ENCODE measurements around the gene CCDC192. TPM values are rescaled to one million over a fixed set of nuclear protein-coding genes. Genes with fewer than 3 reads are reported as not detected.

Gene CCDC192
- total RNA-seq, 1 donor from 2014 or later: not detected

DNA sequence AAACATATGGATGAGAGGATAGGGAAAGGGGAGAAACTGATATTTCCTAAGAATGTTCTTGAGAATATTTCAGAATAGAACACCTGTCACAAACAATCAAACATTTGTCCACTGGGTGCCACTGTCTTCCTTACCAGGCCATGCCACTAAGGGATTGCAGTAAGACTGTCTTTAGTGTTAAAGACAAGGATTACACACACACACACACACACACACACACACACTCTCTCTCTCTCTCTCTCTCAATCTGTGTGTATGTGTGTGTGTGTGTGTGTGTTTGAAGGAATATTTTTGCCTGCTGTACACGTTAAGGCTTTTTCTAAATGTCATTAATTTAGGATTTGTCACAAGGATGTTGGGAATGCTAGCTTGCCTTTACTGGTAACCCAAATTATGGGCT, 54.4 kb downstream of the CCDC192 start:
- no peaks in the 10 kb centered on the region for H3K9me3 ChIP-seq
- no peak overlapping the region for H3K27ac ChIP-seq
- H3K36me3 ChIP-seq: no peaks in the 10 kb centered on the region
- intact Hi-C loops (cut with DNase I): no loop called here
- peak; percentile 89 for ATAC-seq
- TF ChIP-seq, protein P1, sequence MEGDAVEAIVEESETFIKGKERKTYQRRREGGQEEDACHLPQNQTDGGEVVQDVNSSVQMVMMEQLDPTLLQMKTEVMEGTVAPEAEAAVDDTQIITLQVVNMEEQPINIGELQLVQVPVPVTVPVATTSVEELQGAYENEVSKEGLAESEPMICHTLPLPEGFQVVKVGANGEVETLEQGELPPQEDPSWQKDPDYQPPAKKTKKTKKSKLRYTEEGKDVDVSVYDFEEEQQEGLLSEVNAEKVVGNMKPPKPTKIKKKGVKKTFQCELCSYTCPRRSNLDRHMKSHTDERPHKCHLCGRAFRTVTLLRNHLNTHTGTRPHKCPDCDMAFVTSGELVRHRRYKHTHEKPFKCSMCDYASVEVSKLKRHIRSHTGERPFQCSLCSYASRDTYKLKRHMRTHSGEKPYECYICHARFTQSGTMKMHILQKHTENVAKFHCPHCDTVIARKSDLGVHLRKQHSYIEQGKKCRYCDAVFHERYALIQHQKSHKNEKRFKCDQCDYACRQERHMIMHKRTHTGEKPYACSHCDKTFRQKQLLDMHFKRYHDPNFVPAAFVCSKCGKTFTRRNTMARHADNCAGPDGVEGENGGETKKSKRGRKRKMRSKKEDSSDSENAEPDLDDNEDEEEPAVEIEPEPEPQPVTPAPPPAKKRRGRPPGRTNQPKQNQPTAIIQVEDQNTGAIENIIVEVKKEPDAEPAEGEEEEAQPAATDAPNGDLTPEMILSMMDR (IDR thresholded peaks at IDR 0.05): peak; percentile 43
- no peaks in the 10 kb centered on the region for H3K27me3 ChIP-seq
- no peaks in the 10 kb centered on the region for H3K4me1 ChIP-seq
- DNase-seq: no peak
- no peak overlapping the region for H3K4me3 ChIP-seq

DNA sequence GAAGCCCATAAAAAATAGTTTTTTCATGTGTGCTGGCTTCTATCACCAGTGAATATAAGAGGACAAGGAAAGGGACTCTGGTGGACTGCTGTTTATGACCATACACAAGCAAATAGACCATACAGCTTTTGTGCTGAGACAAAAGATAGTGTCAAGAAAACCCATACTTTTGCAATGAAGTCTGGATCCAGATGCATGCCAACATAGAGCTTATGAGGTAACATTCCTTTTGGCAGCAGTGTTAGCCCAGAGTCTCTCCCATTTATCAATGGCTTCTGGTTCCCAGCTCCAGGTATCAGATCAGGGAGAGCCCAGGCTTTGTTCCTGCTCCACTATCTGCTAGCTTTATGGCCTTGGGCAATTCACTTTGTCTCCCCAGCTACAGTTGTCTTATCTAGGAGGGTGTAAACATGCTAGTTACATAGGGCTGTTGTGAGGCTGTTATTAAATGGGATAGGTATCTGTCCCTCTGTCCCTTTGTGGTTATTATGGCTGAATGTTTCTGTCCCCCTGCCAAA, 55.6 kb downstream of the CCDC192 start:
- no peak for DNase-seq
- Histone ChIP-seq H3K27me3 (no peaks in the 10 kb centered on the region), H3K4me1 (no peaks in the 10 kb centered on the region), H3K4me3 (no peak overlapping the region), H3K36me3 (no peaks in the 10 kb centered on the region), H3K27ac (no peak overlapping the region), H3K9me3 (no peaks in the 10 kb centered on the region)
- ATAC-seq: no peak
- TF ChIP-seq, protein P1 (IDR thresholded peaks at IDR 0.05): no peak
- intact Hi-C loops (cut with DNase I): no loop called here

DNA sequence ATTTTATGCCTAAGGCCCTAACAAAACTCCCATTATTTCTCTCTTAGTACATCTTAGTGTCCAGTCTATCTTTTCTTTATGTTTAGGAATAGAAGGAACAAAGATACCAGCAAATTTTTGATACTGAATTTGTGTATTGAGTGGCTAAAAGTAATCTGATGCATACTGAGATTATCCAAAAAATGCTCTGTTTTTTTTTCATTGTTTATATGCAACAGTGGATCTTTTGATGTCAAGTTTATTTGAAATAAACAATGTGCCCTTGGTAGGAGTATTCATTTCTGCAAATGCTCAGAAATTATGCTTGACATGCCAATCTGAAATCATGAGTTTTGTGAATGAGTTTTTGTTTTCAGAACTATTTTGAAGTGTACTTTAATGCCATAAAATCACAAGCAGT, 58.7 kb downstream of the CCDC192 start:
- Histone ChIP-seq H3K27me3 (no peaks in the 10 kb centered on the region), H3K27ac (no peak overlapping the region), H3K4me1 (no peaks in the 10 kb centered on the region), H3K9me3 (no peaks in the 10 kb centered on the region), H3K4me3 (no peak overlapping the region), H3K36me3 (no peaks in the 10 kb centered on the region)
- intact Hi-C loops (cut with DNase I): no loop called here
- TF ChIP-seq, protein P1 (IDR thresholded peaks at IDR 0.05): no peak
- DNase-seq: no peak
- ATAC-seq: no peak

DNA sequence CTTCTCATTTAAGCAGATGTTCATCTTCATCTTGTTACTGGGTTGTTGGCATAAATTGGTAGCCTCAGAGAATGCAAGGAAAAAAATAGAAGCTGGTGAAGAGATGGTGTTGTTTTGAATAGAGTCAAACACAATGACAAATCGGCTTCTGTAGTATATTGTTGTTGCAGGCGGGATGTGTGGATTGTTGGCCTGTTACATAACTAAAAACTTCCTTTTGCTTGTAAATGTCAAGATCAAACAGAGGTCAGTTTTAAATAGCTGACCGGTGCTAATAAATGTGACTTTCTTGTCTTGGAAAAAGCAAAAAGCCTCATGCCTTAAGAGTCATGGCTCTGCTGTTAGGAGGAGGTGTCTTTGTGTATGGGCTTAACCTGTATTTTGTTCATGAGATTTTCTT, 59.2 kb downstream of the CCDC192 start:
- DNase-seq (no peak), ATAC-seq (no peak)
- intact Hi-C loops (cut with DNase I): no loop called here
- Histone ChIP-seq H3K36me3 (no peaks in the 10 kb centered on the region), H3K4me3 (no peak overlapping the region), H3K4me1 (no peaks in the 10 kb centered on the region), H3K9me3 (no peaks in the 10 kb centered on the region), H3K27me3 (no peaks in the 10 kb centered on the region), H3K27ac (no peak overlapping the region)
- TF ChIP-seq, protein P1 (IDR thresholded peaks at IDR 0.05): no peak

DNA sequence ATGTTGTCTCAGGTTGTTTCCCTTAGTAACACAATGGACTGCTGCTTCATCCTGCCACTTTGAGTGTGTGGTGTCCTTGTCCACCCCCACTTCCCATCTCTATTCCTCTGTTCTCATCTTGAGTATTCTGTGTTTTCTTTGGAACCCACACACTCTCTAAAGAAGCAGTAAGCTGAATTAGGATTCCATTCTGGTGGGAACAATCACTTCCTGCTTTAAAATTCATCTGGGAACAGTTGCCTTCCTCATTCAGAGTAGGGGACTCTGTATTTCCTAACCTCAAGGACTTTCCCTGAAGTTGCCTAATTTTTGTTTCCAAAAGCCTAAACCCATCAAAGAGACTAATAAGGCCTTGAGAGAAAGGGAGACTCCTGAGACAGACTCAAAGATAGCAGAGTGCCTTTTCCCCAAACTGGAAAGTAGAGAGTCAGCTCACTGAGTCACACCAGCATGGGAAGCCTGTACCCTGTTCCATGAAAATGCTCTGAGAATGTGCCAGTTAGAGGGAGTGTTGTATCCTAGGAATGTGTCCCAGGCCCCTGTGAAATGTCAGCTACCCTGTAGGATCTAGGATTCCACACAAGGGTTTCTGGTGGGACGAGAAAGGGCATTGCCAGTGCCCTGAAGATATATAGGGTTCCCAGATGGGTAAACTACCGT, 63.6 kb downstream of the CCDC192 start:
- Histone ChIP-seq H3K27ac (no peak overlapping the region), H3K4me3 (no peak overlapping the region), H3K27me3 (no peaks in the 10 kb centered on the region), H3K4me1 (no peaks in the 10 kb centered on the region), H3K36me3 (no peaks in the 10 kb centered on the region), H3K9me3 (no peaks in the 10 kb centered on the region)
- intact Hi-C loops (cut with DNase I): no loop called here
- TF ChIP-seq, protein P1 (IDR thresholded peaks at IDR 0.05): no peak
- ATAC-seq (no peak), DNase-seq (no peak)

All from upper lobe of right lung (tissue), 1 donor.